GM19467 (cell line): ENCODE data around the gene ARHGEF1.

ENCODE experiments used
- ATAC-seq: cut with Tn5 transposase; IDR thresholded peaks from one replicate; pipeline ENCODE4 v1.9.1; 2021; ENCODE audit warnings: mild to moderate bottlenecking, moderate library complexity; ENCODE audit not compliant: unreplicated experiment

ARHGEF1 gene

GRCh38 chr19:41947091-41947490, 64.1 kb downstream of the ARHGEF1 start:
- no peak for ATAC-seq

- ATAC-seq: no peak
These were observed 68.7 kb downstream of the ARHGEF1 start for GRCh38 chr19:41951686-41952172.

DNA sequence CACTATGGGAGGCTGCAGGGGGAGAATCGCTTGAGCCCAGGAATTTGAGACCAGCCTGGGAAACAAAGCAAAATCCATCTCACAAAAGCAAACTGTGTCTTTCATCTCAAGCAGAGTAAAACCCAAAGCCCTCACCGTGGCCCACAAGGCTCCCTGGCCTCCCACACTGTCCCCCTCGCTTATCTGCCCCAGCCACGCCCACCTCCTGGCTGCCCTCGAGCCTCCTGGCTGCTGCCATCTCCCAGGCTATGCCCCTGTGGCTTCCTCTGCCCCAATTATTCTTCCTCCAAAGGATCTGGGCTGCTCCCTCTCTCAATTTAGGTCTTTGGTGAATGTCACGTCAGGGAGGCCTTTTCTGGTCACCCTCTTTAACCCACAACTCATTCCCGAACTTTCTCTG, 72.5 kb downstream of the ARHGEF1 start:
- ATAC-seq: no peak

DNA sequence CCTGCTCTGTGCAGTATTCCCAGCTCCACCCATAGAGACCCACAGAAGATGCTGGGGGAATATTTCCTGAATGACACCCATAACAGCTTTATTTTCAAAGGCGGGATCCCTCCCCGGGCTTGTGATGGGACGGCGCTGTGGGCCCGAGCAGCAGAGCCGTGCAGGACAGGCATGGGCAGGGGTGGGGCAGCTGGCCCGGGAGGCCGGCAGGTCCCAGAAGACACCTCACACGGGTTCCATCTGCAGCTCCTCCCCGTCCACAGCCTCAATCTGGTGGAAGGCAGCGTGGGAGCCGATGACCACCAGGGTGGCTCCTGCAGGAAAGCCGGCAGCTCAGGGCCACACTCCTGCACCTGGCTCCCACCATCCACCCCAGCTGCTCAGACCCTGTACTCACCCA, 73.6 kb downstream of the ARHGEF1 start:
- no peak for ATAC-seq
